Panc1 (cell line): Measurements from ENCODE around the gene CYP2W1.
"Not testable (repeated sequence)": the region's sequence is repeated elsewhere in the genome, so short reads cannot be mapped to it uniquely, and the experiment has no call there.

ENCODE experiments used
- TCF7L2 ChIP-seq: IDR thresholded peaks from 2 replicates; pipeline ENCODE4 v1.6.1; 2011; ENCODE audit warnings: mild to moderate bottlenecking, low read depth, low read length, inconsistent platforms
- TF ChIP-seq, protein P1 (sequence below): fragments of 450-650 bp; IDR thresholded peaks from 2 replicates; pipeline ENCODE4 v1.5.1; 2017; ENCODE audit warnings: mild to moderate bottlenecking
- TF ChIP-seq, protein P2 (sequence below), 2 experiments: IDR thresholded peaks; 2 replicates each; pipeline ENCODE4 v1.6.1; 2011 to 2012; ENCODE audit warnings: low read depth in 2 of 2, control low read depth in 1 of 2, low read length in 1 of 2, mild to moderate bottlenecking in 1 of 2, moderate library complexity in 1 of 2; ENCODE audit not compliant: insufficient read depth in 1 of 2

GRCh38 chr7:959740-960139, 23.2 kb upstream of the CYP2W1 start:
- TF ChIP-seq, protein P1, sequence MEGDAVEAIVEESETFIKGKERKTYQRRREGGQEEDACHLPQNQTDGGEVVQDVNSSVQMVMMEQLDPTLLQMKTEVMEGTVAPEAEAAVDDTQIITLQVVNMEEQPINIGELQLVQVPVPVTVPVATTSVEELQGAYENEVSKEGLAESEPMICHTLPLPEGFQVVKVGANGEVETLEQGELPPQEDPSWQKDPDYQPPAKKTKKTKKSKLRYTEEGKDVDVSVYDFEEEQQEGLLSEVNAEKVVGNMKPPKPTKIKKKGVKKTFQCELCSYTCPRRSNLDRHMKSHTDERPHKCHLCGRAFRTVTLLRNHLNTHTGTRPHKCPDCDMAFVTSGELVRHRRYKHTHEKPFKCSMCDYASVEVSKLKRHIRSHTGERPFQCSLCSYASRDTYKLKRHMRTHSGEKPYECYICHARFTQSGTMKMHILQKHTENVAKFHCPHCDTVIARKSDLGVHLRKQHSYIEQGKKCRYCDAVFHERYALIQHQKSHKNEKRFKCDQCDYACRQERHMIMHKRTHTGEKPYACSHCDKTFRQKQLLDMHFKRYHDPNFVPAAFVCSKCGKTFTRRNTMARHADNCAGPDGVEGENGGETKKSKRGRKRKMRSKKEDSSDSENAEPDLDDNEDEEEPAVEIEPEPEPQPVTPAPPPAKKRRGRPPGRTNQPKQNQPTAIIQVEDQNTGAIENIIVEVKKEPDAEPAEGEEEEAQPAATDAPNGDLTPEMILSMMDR: not testable (repeated sequence)
- TF ChIP-seq TCF7L2: not testable (repeated sequence)
- TF ChIP-seq, protein P2, sequence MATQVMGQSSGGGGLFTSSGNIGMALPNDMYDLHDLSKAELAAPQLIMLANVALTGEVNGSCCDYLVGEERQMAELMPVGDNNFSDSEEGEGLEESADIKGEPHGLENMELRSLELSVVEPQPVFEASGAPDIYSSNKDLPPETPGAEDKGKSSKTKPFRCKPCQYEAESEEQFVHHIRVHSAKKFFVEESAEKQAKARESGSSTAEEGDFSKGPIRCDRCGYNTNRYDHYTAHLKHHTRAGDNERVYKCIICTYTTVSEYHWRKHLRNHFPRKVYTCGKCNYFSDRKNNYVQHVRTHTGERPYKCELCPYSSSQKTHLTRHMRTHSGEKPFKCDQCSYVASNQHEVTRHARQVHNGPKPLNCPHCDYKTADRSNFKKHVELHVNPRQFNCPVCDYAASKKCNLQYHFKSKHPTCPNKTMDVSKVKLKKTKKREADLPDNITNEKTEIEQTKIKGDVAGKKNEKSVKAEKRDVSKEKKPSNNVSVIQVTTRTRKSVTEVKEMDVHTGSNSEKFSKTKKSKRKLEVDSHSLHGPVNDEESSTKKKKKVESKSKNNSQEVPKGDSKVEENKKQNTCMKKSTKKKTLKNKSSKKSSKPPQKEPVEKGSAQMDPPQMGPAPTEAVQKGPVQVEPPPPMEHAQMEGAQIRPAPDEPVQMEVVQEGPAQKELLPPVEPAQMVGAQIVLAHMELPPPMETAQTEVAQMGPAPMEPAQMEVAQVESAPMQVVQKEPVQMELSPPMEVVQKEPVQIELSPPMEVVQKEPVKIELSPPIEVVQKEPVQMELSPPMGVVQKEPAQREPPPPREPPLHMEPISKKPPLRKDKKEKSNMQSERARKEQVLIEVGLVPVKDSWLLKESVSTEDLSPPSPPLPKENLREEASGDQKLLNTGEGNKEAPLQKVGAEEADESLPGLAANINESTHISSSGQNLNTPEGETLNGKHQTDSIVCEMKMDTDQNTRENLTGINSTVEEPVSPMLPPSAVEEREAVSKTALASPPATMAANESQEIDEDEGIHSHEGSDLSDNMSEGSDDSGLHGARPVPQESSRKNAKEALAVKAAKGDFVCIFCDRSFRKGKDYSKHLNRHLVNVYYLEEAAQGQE (IDR thresholded peaks at IDR 0.05; ENCODE audit: insufficient read depth in 1 of 2, low read depth in 2 of 2, low read length in 1 of 2): not testable (repeated sequence)
